Measurements from ENCODE around the gene NHSL2. TPM values are rescaled to one million over a fixed set of nuclear protein-coding genes. Genes with fewer than 3 reads are reported as not detected.

Gene NHSL2
- total RNA-seq, 2 experiments from 2014 or later = 0.97 TPM

GRCh38 chrX:72041176-72041575 is 130.5 kb downstream of the NHSL2 start:
- no peak overlapping the region for H3K4me3 Mint-ChIP-seq
- no peaks in the 10 kb centered on the region for H3K9me3 Mint-ChIP-seq
- H3K36me3 Mint-ChIP-seq = no peaks in the 10 kb centered on the region
- no peak for DNase-seq
- intact Hi-C loops (cut with micrococcal nuclease) = no loop called here
- H3K4me1 Mint-ChIP-seq (ENCODE audit: low read depth) = peaks cover 20% of the 10 kb centered on the region
- CTCF ChIA-PET = interaction anchor here (0.9 to 1.1 kb wide), 2 partner anchors 19 to 87 kb away, joined by 3 to 4 read pairs; no protein-coding TSS in a partner anchor
- H3K27me3 Mint-ChIP-seq = no peaks in the 10 kb centered on the region
- POLR2A ChIA-PET = no interaction called here
- H3K27ac Mint-ChIP-seq = no peak overlapping the region

- Mint-ChIP-seq H3K9me3 (no peaks in the 10 kb centered on the region), H3K36me3 (no peaks in the 10 kb centered on the region), H3K4me1 (ENCODE audit: low read depth) (peaks cover 30% of the 10 kb centered on the region), H3K27ac (no peak overlapping the region), H3K27me3 (no peaks in the 10 kb centered on the region), H3K4me3 (no peak overlapping the region)
- CTCF ChIA-PET = interaction anchor here (1.7 kb wide), 1 partner anchor 20 kb away, joined by 5 read pairs; no protein-coding TSS in a partner anchor
- intact Hi-C loops (cut with micrococcal nuclease) = no loop called here
- POLR2A ChIA-PET = no interaction called here
- no peak for DNase-seq
Observed at GRCh38 chrX:72041871-72042851, 131.5 kb downstream of the NHSL2 start.

DNA sequence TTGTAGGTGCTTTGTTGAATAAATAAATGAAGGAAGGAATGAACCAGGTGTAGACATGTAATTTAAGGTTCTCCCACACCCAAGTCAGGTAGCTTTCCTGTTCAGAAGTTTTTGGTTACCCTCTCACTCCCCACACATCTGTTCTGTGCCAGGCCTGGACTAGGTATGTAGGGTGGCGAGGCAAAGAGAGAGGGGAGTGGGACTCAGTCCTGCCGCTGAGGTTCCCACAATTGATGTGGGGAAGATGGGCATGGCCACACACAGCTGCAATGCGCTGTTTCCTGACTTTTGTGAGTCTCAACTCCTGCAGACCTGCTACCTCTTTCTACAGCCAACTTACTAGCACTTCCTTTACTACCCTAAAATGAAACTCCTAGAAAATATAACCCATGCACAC is 132.2 kb downstream of the NHSL2 start:
- no peak overlapping the region for H3K4me3 Mint-ChIP-seq
- H3K9me3 Mint-ChIP-seq = no peaks in the 10 kb centered on the region
- no peak for DNase-seq
- peaks cover 33% of the 10 kb centered on the region for H3K4me1 Mint-ChIP-seq (ENCODE audit: low read depth)
- POLR2A ChIA-PET = no interaction called here
- intact Hi-C loops (cut with micrococcal nuclease) = no loop called here
- CTCF ChIA-PET = interaction anchor here (1.7 kb wide), 1 partner anchor 21 kb away, joined by 5 read pairs; no protein-coding TSS in a partner anchor
- H3K27ac Mint-ChIP-seq = no peak overlapping the region
- no peaks in the 10 kb centered on the region for H3K36me3 Mint-ChIP-seq
- H3K27me3 Mint-ChIP-seq = no peaks in the 10 kb centered on the region

GRCh38 chrX:72043636-72044035 is 133.0 kb downstream of the NHSL2 start:
- ChIA-PET POLR2A (no interaction called here), CTCF (no interaction called here)
- no peak for DNase-seq
- Mint-ChIP-seq H3K4me1 (ENCODE audit: low read depth) (peaks cover 33% of the 10 kb centered on the region), H3K27ac (no peak overlapping the region), H3K4me3 (no peak overlapping the region), H3K27me3 (no peaks in the 10 kb centered on the region), H3K36me3 (no peaks in the 10 kb centered on the region), H3K9me3 (no peaks in the 10 kb centered on the region)
- intact Hi-C loops (cut with micrococcal nuclease) = no loop called here

- Mint-ChIP-seq H3K36me3 (no peaks in the 10 kb centered on the region), H3K27me3 (no peaks in the 10 kb centered on the region), H3K4me3 (no peak overlapping the region), H3K9me3 (no peaks in the 10 kb centered on the region), H3K4me1 (ENCODE audit: low read depth) (peaks cover 33% of the 10 kb centered on the region), H3K27ac (no peak overlapping the region)
- ChIA-PET CTCF (interaction anchor here (0.7 to 1.0 kb wide), 2 partner anchors 49 to 81 kb away, joined by 3 read pairs; no protein-coding TSS in a partner anchor), POLR2A (no interaction called here)
- intact Hi-C loops (cut with micrococcal nuclease) = no loop called here
- DNase-seq = no peak
Observed at GRCh38 chrX:72045141-72045540, 134.5 kb downstream of the NHSL2 start.

GRCh38 chrX:72045552-72046277 is 135.1 kb downstream of the NHSL2 start:
- H3K27me3 Mint-ChIP-seq = no peaks in the 10 kb centered on the region
- intact Hi-C loops (cut with micrococcal nuclease) = no loop called here
- POLR2A ChIA-PET = no interaction called here

DNA sequence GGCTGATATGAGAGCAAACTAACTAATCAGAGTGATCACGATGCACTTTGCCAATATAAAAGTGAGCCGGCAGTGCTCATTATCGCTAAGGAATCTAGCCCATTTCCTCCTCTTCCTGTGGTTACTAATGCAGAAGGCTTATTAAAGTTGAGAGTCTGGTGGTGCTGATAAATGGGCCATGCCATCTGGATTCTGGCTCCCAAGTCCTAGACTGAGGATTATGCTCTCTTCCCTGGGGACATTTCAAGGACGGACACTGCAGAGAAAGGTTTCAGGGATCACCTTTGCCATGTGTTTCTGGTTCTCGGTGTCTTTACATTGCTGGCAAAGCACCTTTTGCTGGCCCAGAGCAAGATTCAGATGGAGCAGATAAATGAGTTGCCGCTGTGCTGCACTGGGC is 135.8 kb downstream of the NHSL2 start:
- CTCF ChIA-PET = no interaction called here
- H3K36me3 Mint-ChIP-seq = no peaks in the 10 kb centered on the region
- peaks cover 33% of the 10 kb centered on the region for H3K4me1 Mint-ChIP-seq (ENCODE audit: low read depth)
- POLR2A ChIA-PET = interaction anchor here (0.5 kb wide), 1 partner anchor 52 kb away, joined by 3 read pairs; no protein-coding TSS in a partner anchor
- no peaks in the 10 kb centered on the region for H3K9me3 Mint-ChIP-seq
- no peaks in the 10 kb centered on the region for H3K27me3 Mint-ChIP-seq
- no peak overlapping the region for H3K27ac Mint-ChIP-seq
- H3K4me3 Mint-ChIP-seq = no peak overlapping the region
- no peak for DNase-seq
- intact Hi-C loops (cut with micrococcal nuclease) = no loop called here

More at GRCh38 chrX:72045552-72046277, 135.1 kb downstream of the NHSL2 start:
- Mint-ChIP-seq H3K4me3 (no peak overlapping the region), H3K36me3 (no peaks in the 10 kb centered on the region), H3K9me3 (no peaks in the 10 kb centered on the region), H3K27ac (no peak overlapping the region), H3K4me1 (ENCODE audit: low read depth) (peaks cover 33% of the 10 kb centered on the region)
- CTCF ChIA-PET = interaction anchor here (0.7 to 1.0 kb wide), 2 partner anchors 49 to 80 kb away, joined by 3 read pairs; no protein-coding TSS in a partner anchor
- DNase-seq = no peak

GRCh38 chrX:72048510-72049455 is 138.1 kb downstream of the NHSL2 start:
- Mint-ChIP-seq H3K36me3 (no peaks in the 10 kb centered on the region), H3K27me3 (no peaks in the 10 kb centered on the region), H3K4me1 (ENCODE audit: low read depth) (peaks cover 25% of the 10 kb centered on the region), H3K27ac (no peak overlapping the region), H3K4me3 (no peak overlapping the region), H3K9me3 (no peaks in the 10 kb centered on the region)
- ChIA-PET CTCF (interaction anchor here (1.4 kb wide), 1 partner anchor 78 kb away, joined by 3 read pairs; no protein-coding TSS in a partner anchor), POLR2A (no interaction called here)
- intact Hi-C loops (cut with micrococcal nuclease) = no loop called here
- peak; percentile 14 for DNase-seq

DNA sequence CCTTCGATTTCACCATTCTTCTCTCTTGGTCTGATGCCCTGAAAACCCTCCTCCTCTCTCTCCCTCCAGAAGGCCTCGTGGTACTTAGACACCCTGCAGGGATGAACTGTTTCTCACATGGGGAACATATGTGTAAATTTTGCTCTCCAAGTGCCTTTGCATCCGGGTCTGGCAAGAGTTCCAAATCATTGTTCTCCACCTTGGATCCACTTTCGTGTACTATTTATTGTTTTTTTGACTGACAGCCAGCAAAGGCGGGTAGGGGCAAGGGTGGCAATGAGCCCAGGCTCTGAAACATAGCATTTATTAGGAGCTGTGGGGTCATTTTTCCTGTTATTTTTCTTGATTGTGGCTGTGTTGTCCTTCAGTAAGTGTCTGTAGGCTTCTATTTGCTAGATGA is 139.4 kb downstream of the NHSL2 start:
- no peaks in the 10 kb centered on the region for H3K9me3 Mint-ChIP-seq
- ChIA-PET CTCF (no interaction called here), POLR2A (no interaction called here)
- H3K36me3 Mint-ChIP-seq = no peaks in the 10 kb centered on the region
- H3K27me3 Mint-ChIP-seq = no peaks in the 10 kb centered on the region
- intact Hi-C loops (cut with micrococcal nuclease) = no loop called here
- H3K27ac Mint-ChIP-seq = no peak overlapping the region
- H3K4me3 Mint-ChIP-seq = no peak overlapping the region
- no peak for DNase-seq
- H3K4me1 Mint-ChIP-seq (ENCODE audit: low read depth) = peaks cover 24% of the 10 kb centered on the region

- POLR2A ChIA-PET = no interaction called here
Observed at GRCh38 chrX:72051589-72051988, 140.9 kb downstream of the NHSL2 start.

GRCh38 chrX:72052415-72053090 is 141.9 kb downstream of the NHSL2 start:
- CTCF ChIA-PET = no interaction called here
- Mint-ChIP-seq H3K36me3 (no peaks in the 10 kb centered on the region), H3K27me3 (no peaks in the 10 kb centered on the region), H3K4me1 (ENCODE audit: low read depth) (peaks cover 4% of the 10 kb centered on the region), H3K27ac (no peak overlapping the region), H3K9me3 (no peaks in the 10 kb centered on the region), H3K4me3 (no peak overlapping the region)
- intact Hi-C loops (cut with micrococcal nuclease) = no loop called here
- POLR2A ChIA-PET = no interaction called here
- DNase-seq = no peak

More at GRCh38 chrX:72051589-72051988, 140.9 kb downstream of the NHSL2 start:
- CTCF ChIA-PET = no interaction called here
- H3K36me3 Mint-ChIP-seq = no peaks in the 10 kb centered on the region
- no peaks in the 10 kb centered on the region for H3K27me3 Mint-ChIP-seq
- H3K9me3 Mint-ChIP-seq = no peaks in the 10 kb centered on the region
- H3K27ac Mint-ChIP-seq = no peak overlapping the region
- DNase-seq = no peak
- intact Hi-C loops (cut with micrococcal nuclease) = no loop called here
- no peak overlapping the region for H3K4me3 Mint-ChIP-seq
- peaks cover 12% of the 10 kb centered on the region for H3K4me1 Mint-ChIP-seq (ENCODE audit: low read depth)
